DLD1 (cell line): ENCODE results near the gene PRKG1.
"Not testable (repeated sequence)": the region's sequence is repeated elsewhere in the genome, so short reads cannot be mapped to it uniquely, and the experiment has no call there.

ENCODE experiments used
- in situ Hi-C: cut with HindIII; loops from 2 replicates; pipeline ENCODE4 v1.10.0; 2017; ENCODE audit warnings: low sequenced_read_pairs

PRKG1 gene

GRCh38 chr10:52220947-52221346, 1146.7 kb downstream of the PRKG1 start:
- in situ Hi-C loops = no loop called here

- in situ Hi-C loops = no loop called here
These were observed 1147.6 kb downstream of the PRKG1 start for GRCh38 chr10:52221923-52222322.

- in situ Hi-C loops = no loop called here
These were observed 1152.0 kb downstream of the PRKG1 start for GRCh38 chr10:52226197-52226847.

DNA sequence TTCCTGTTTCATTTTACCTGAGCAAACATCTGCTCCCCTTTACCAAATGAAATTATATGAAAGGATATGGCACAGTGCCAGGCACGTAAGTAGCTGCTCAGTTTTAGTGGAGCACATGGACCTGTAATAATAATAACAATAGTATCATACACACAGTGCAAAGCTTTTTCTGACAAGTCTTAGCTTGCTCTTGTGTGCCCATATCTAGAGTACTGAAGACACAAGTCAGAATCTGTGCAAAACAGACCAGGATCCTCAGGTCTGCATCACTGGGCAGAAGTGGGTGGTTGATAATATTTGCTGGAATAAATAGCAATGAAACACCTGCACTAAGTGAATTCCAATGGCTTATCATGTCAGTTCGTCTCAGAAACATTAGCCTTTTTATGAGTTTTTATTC, 1154.3 kb downstream of the PRKG1 start:
- in situ Hi-C loops = no loop called here

DNA sequence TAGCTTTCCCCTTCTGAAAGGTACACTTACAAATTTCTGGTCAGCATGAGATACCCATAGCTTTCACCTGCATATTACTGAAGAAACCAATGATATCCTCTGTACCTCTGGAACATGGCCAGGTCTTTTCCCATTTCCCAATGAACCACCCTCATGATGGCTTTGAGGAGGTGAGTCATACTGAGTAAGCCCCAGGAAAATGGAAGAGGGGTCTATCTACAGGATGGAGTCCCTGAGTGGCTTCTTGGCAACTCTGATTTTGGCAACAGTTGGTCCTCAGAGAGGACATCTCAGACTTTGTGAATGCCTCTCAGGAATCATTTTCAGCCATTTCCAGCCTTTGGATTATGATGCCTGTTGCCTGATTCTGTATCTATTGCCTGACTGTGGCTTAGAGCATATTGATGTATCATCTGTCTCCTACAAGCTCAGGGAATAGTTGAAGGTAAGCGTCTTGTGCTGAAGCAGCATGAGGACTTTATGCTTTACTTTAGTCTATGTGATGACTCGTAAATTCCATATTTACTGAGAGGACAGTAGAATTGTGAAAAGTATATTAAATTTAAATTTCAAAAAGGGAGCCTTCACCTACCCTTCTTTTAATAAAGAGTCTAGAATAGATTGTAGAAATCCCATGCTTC, 1155.1 kb downstream of the PRKG1 start:
- in situ Hi-C loops = no loop called here

DNA sequence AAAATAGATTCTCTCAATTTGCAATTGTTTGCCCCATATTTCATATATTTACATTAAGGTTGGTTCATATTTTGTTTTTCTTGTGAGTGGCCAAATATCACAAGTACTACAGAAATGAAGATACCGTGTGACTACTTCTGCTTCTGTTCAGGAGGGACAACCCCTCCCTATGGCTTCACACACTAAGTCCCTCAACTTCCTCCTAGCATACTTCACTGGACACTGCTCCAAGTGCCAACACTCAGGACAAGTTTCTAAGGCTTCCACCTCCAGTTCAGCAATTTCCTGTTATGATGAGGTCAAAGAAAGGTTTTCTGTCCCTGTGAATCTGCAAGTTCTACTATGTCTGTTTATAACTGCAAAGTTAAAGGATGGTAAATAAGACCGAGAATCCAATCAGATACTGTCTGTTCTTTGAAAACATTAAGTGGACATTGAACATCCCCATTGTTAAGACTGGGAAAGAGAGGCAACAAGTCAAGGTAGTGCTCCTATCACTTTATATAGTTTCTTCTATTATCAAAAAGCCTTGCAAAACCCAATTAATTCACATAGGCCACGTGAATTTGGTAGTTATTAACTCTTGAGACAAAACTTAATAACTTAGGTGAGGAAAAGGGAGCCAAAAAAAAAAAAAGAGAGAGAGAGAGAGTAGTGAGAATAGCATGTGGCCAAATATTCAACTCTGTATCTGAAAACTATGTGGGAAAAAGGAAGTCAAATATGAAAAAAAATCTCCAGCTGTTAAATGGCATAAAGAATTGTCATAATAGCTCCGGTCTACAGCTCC, 1158.5 kb downstream of the PRKG1 start:
- in situ Hi-C loops = no loop called here

DNA sequence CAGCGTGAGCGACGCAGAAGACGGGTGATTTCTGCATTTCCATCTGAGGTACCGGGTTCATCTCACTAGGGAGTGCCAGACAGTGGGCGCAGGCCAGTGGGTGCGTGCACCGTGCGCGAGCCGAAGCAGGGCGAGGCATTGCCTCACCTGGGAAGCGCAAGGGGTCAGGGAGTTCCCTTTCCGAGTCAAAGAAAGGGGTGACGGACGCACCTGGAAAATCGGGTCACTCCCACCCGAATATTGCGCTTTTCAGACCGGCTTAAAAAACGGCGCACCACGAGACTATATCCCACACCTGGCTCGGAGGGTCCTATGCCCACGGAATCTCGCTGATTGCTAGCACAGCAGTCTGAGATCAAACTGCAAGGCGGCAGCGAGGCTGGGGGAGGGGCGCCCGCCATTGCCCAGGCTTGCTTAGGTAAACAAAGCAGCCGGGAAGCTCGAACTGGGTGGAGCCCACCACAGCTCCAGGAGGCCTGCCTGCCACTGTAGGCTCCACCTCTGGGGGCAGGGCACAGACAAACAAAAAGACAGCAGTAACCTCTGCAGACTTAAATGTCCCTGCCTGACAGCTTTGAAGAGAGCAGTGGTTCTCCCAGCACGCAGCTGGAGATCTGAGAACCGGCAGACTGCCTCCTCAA, 1159.2 kb downstream of the PRKG1 start:
- in situ Hi-C loops = not testable (repeated sequence)

DNA sequence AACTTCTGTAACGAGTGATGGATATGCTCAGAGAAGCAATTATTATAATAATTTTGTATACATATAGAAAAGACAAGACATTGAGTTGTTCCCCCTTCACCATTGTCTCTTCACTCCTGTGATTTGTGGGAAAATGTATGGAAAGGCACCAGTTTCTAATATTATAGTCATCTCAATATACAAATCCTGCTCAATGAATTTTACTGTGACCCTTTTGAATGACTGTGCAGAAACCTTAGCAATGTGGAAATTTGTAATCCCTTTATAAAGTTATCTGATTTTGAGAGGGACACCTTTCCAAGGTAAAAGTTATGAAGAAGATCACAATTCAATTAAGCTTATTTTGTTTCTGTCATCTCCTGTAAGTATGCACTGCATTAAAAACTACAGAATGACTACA, 1165.5 kb downstream of the PRKG1 start:
- in situ Hi-C loops = no loop called here

GRCh38 chr10:52245547-52245946, 1171.3 kb downstream of the PRKG1 start:
- in situ Hi-C loops = no loop called here

DNA sequence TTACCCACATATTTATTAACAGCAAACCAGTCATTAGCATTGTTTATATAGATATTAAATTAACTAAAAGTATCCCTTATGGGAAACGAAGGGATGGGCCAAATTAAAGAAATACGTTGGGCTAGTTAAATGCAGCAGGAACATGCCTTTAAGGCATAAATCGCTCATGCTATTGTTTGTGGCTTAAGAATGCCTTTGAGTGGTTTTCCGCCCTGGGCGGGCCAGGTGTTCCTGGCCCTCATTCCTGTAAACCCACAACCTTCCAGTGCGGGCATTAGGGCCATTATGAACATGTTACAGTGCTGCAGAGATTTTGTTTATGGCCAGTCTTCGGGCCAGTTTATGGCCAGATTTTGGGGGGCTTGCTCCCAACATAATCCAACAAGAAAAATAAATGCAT, 1173.6 kb downstream of the PRKG1 start:
- in situ Hi-C loops = not testable (repeated sequence)

DNA sequence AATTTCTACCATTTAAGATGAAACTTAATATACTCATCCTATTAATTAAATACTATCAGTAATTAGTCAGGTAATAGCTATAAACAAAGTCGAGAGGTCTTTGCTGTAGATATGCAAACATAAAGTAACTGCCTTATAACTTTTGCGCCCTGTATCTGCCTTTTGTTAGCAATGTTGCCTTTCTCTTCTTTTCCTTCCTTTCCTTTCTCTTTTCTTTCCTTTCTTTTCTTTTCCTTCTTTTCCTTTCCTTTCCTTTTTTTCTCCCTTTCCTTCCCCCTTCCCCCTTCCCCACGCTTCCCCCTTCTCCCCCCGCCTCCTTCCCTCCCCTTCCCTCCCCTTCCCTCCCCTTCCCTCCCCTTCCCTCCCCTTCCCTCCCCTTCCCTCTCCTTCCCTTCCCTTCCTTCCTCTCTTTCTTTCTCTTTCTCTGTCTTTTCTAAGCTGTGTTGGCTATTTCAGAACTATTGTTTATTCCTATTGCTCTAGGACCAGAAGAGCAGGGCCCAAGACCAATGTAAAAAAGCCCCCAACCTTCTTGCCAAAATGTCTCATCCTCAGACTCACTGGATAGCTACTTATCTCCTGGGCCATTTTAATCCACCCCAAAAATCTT, 1174.5 kb downstream of the PRKG1 start:
- in situ Hi-C loops = no loop called here

DNA sequence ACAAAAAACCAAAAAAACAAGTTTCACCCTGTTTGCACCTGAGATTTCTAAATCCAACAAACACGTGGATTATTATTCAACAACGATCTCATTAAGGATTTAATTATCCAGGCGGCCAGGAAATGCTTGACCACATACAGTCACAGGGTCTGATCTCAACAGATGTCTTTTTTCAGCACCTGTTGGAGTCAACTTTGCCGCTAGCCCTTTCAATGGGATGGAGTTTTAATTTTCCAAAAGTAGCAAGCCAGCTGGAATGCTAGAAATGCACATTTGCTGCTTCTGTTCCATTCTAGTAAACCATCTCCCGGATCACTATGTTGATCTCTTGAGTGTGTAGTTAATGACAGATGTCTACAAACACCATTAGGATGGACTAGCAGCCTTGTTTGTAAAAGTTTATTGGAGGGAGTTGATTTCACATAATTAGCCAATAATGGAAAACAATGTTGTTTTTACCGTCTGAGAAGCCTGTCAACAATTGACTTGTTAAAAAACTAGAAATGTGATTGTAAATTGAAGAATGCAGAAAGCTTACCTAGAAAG, 1175.6 kb downstream of the PRKG1 start:
- in situ Hi-C loops = no loop called here

DNA sequence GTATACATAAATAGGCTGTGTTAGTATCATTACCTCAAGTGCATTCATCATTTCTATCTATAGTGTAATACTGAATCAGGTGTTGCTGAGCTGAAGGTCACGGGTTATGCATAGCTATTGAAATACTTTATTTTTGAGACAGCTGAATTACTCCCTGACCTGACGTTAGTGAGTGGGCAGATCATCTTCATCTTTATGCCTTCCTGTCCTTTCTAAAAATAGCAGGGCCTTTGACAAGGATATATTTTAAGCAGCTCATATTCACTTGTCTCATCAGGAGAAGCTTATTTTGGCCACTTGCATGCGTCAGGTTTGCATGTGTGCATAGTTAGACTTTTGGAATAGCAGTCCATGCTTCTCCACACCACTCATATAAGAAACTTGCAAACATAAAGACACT, 1176.2 kb downstream of the PRKG1 start:
- in situ Hi-C loops = no loop called here

- in situ Hi-C loops = no loop called here
These were observed 1178.0 kb downstream of the PRKG1 start for GRCh38 chr10:52252307-52252706.

- in situ Hi-C loops = no loop called here
These were observed 1182.8 kb downstream of the PRKG1 start for GRCh38 chr10:52256832-52257691.

GRCh38 chr10:52257692-52258075, 1183.4 kb downstream of the PRKG1 start:
- in situ Hi-C loops = no loop called here

- in situ Hi-C loops = no loop called here
These were observed 1184.6 kb downstream of the PRKG1 start for GRCh38 chr10:52258799-52259425.

GRCh38 chr10:52259426-52259812, 1185.1 kb downstream of the PRKG1 start:
- in situ Hi-C loops = no loop called here

- in situ Hi-C loops = no loop called here
These were observed 1187.1 kb downstream of the PRKG1 start for GRCh38 chr10:52261362-52261761.
